MCF 10A (cell line): ENCODE measurements around the gene BCL2L1. TPM values are rescaled to one million over a fixed set of nuclear protein-coding genes. Genes with fewer than 3 reads are reported as not detected.
"Not testable (repeated sequence)": the region's sequence is repeated elsewhere in the genome, so short reads cannot be mapped to it uniquely, and the experiment has no call there.

Source experiments
- BruUV-seq: library from RNA; stranded (reverse); fragments of 400-500 nt; replicated peaks from 2 replicates; lab custom pipeline; 2021; lab: Mats Ljungman, UMichigan
- CTCF ChIA-PET: fragments of 300-600 bp; sonication (Branson Sonifier 250); formaldehyde crosslinking; extraction: SDS; loops from one replicate; lab custom pipeline; 2021; ENCODE audit warnings: antibody characterized with exemption, inconsistent platforms; lab: Yijun Ruan, JAX
- POLR2A ChIA-PET: fragments of 300-600, 350-650 bp; sonication (Branson Sonifier 250); formaldehyde crosslinking; extraction: SDS; loops from one replicate; lab custom pipeline; 2020; ENCODE audit warnings: antibody characterized with exemption, inconsistent platforms; lab: Yijun Ruan, JAX
- DNase-seq: peaks from one replicate; pipeline ENCODE4 v3.0.0-alpha.2; 2018; ENCODE audit not compliant: unreplicated experiment
- H3K27ac Mint-ChIP-seq: one replicate; pipeline ENCODE4 v1.8.0; 2022; ENCODE audit warnings: mild to moderate bottlenecking, low read depth, mixed read lengths; ENCODE audit not compliant: unreplicated experiment
- H3K27me3 Mint-ChIP-seq: one replicate; pipeline ENCODE4 v1.8.0; 2022; ENCODE audit warnings: mixed read lengths; ENCODE audit not compliant: insufficient read depth, unreplicated experiment
- H3K36me3 Mint-ChIP-seq: one replicate; pipeline ENCODE4 v1.8.0; 2022; ENCODE audit warnings: mild to moderate bottlenecking, moderate library complexity, mixed read lengths; ENCODE audit not compliant: insufficient read depth, unreplicated experiment
- H3K4me1 Mint-ChIP-seq: one replicate; pipeline ENCODE4 v1.8.0; 2022; ENCODE audit warnings: mixed read lengths; ENCODE audit not compliant: insufficient read depth, unreplicated experiment
- H3K4me3 Mint-ChIP-seq: one replicate; pipeline ENCODE4 v1.8.0; 2022; ENCODE audit warnings: mild to moderate bottlenecking, moderate library complexity, mixed read lengths; ENCODE audit not compliant: unreplicated experiment
- H3K9me3 Mint-ChIP-seq: one replicate; pipeline ENCODE4 v1.8.0; 2022; ENCODE audit warnings: mixed read lengths; ENCODE audit not compliant: unreplicated experiment
- CTCF ChIP-seq: fragments of 200-600 bp; IDR thresholded peaks from one replicate; pipeline ENCODE4 v1.8.0; 2022; ENCODE audit warnings: antibody characterized with exemption, mild to moderate bottlenecking; ENCODE audit not compliant: unreplicated experiment
- intact Hi-C: fragments of 100-400 bp; cut with micrococcal nuclease; formaldehyde crosslinking; loops from 2 replicates; pipeline ENCODE4 v1.14.1; 2022
- total RNA-seq: library from RNA; stranded (reverse); gene quantifications from 2 replicates; pipeline ENCODE4 v1.2.3, GENCODE V29; 2022

The BCL2L1 gene
- total RNA-seq, 1 experiment from 2014 or later = 156 TPM

GRCh38 chr20:31671324-31671723, 51.3 kb downstream of the BCL2L1 start:
- no peak for DNase-seq
- intact Hi-C loops = no loop called here
- BruUV-seq = no TSS peak
- H3K4me1 Mint-ChIP-seq = peaks cover 34% of the 10 kb centered on the region
- no peaks in the 10 kb centered on the region for H3K9me3 Mint-ChIP-seq
- ChIA-PET CTCF (interaction anchor here (0.6 to 11.6 kb wide), 5 partner anchors 9 to 109 kb away, joined by 3 to 174 read pairs (median 5); no protein-coding TSS in a partner anchor), POLR2A (interaction anchor here (0.7 to 1.6 kb wide), 7 partner anchors 9 to 75 kb away, joined by 3 to 7 read pairs (median 3); partner anchors contain the start of gene BCL2L1)
- peak overlapping the region; percentile 41 for H3K27ac Mint-ChIP-seq
- no peak overlapping the region for H3K4me3 Mint-ChIP-seq
- no peak for TF ChIP-seq CTCF
- peaks cover 76% of the 10 kb centered on the region for H3K36me3 Mint-ChIP-seq
- H3K27me3 Mint-ChIP-seq = no peaks in the 10 kb centered on the region

- DNase-seq = no peak
- peaks cover 82% of the 10 kb centered on the region for H3K36me3 Mint-ChIP-seq
- no peaks in the 10 kb centered on the region for H3K27me3 Mint-ChIP-seq
- H3K4me3 Mint-ChIP-seq = no peak overlapping the region
- CTCF ChIA-PET = interaction anchor here (1.1 to 11.6 kb wide), 4 partner anchors 8 to 53 kb away, joined by 5 to 174 read pairs (median 28); partner anchors contain the start of gene BCL2L1
- no peak for TF ChIP-seq CTCF
- peak overlapping the region; percentile 41 for H3K27ac Mint-ChIP-seq
- peaks cover 26% of the 10 kb centered on the region for H3K4me1 Mint-ChIP-seq
- no TSS peak for BruUV-seq
- H3K9me3 Mint-ChIP-seq = no peaks in the 10 kb centered on the region
- POLR2A ChIA-PET = interaction anchor here (0.5 to 1.6 kb wide), 5 partner anchors 9 to 52 kb away, joined by 3 to 7 read pairs (median 4); partner anchors contain the start of gene BCL2L1
- intact Hi-C loops = no loop called here
These were observed 52.1 kb downstream of the BCL2L1 start for GRCh38 chr20:31670371-31671228.

- no peaks in the 10 kb centered on the region for H3K9me3 Mint-ChIP-seq
- TF ChIP-seq CTCF = no peak
- POLR2A ChIA-PET = interaction anchor here (1.6 kb wide), 1 partner anchor 10 kb away, joined by 4 read pairs; no protein-coding TSS in a partner anchor
- peaks cover 79% of the 10 kb centered on the region for H3K36me3 Mint-ChIP-seq
- peaks cover 19% of the 10 kb centered on the region for H3K4me1 Mint-ChIP-seq
- no peak overlapping the region for H3K4me3 Mint-ChIP-seq
- no TSS peak for BruUV-seq
- H3K27ac Mint-ChIP-seq = peak overlapping the region; percentile 37
- H3K27me3 Mint-ChIP-seq = no peaks in the 10 kb centered on the region
- CTCF ChIA-PET = interaction anchor here (0.6 to 11.6 kb wide), 6 partner anchors 8 to 111 kb away, joined by 3 to 174 read pairs (median 4); partner anchors contain the start of gene BCL2L1
- intact Hi-C loops = no loop called here
- no peak for DNase-seq
These were observed 52.8 kb downstream of the BCL2L1 start for GRCh38 chr20:31669876-31670275.

- not testable (repeated sequence) for H3K27ac Mint-ChIP-seq, H3K27me3 Mint-ChIP-seq
These were observed 53.7 kb downstream of the BCL2L1 start for GRCh38 chr20:31668944-31669343.

More at GRCh38 chr20:31668944-31669343, 53.7 kb downstream of the BCL2L1 start:
- Mint-ChIP-seq H3K36me3 (peaks cover 74% of the 10 kb centered on the region), H3K4me1 (peaks cover 14% of the 10 kb centered on the region)
- BruUV-seq, H3K9me3 Mint-ChIP-seq, DNase-seq, H3K4me3 Mint-ChIP-seq, intact Hi-C loops: not testable (repeated sequence)
- ChIA-PET CTCF (interaction anchor here (0.6 to 4.4 kb wide), 5 partner anchors 54 to 110 kb away, joined by 3 to 48 read pairs (median 3); partner anchors contain the start of gene BCL2L1), POLR2A (interaction anchor here (0.9 to 1.6 kb wide), 2 partner anchors 11 to 71 kb away, joined by 3 to 4 read pairs; no protein-coding TSS in a partner anchor)
